Calu3 (cell line): Measurements from ENCODE around the gene FRK. TPM values are rescaled to one million over a fixed set of nuclear protein-coding genes. Genes with fewer than 3 reads are reported as not detected.

Source experiments
- BruUV-seq: library from RNA; stranded (reverse); fragments of 400-500 nt; replicated peaks from 2 replicates; lab custom pipeline; 2021; lab: Mats Ljungman, UMichigan
- CTCF ChIA-PET: fragments of 300-600 bp; sonication (Branson Sonifier 250); formaldehyde crosslinking; loops from one replicate; lab custom pipeline; 2022; ENCODE audit warnings: antibody characterized with exemption; lab: Charles Lee
- DNase-seq: peaks from one replicate; pipeline ENCODE4 v3.0.0; 2022
- H3K27ac Mint-ChIP-seq: one replicate; pipeline ENCODE4 v1.8.0; 2022; ENCODE audit warnings: mixed read lengths; ENCODE audit not compliant: unreplicated experiment
- H3K27me3 Mint-ChIP-seq: one replicate; pipeline ENCODE4 v1.8.0; 2022; ENCODE audit warnings: mixed read lengths; ENCODE audit not compliant: unreplicated experiment
- H3K36me3 Mint-ChIP-seq: one replicate; pipeline ENCODE4 v1.8.0; 2022; ENCODE audit warnings: mild to moderate bottlenecking, moderate library complexity, mixed read lengths; ENCODE audit not compliant: insufficient read depth, unreplicated experiment
- H3K4me1 Mint-ChIP-seq: one replicate; pipeline ENCODE4 v1.8.0; 2022; ENCODE audit warnings: mild to moderate bottlenecking, low read depth, mixed read lengths; ENCODE audit not compliant: unreplicated experiment
- H3K4me3 Mint-ChIP-seq: one replicate; pipeline ENCODE4 v1.8.0; 2022; ENCODE audit warnings: mild to moderate bottlenecking, low read depth, moderate library complexity, mixed read lengths; ENCODE audit not compliant: unreplicated experiment
- H3K9me3 Mint-ChIP-seq: one replicate; pipeline ENCODE4 v1.8.0; 2022; ENCODE audit warnings: low read depth, mixed read lengths; ENCODE audit not compliant: unreplicated experiment
- CTCF ChIP-seq: fragments of 200-600 bp; IDR thresholded peaks from one replicate; pipeline ENCODE4 v1.8.0; 2022; ENCODE audit warnings: antibody characterized with exemption; ENCODE audit not compliant: unreplicated experiment
- intact Hi-C: fragments of 100-400 bp; cut with micrococcal nuclease; formaldehyde crosslinking; loops from one replicate; pipeline ENCODE4 v1.10.0; 2022; ENCODE audit not compliant: unreplicated experiment
- total RNA-seq: library from RNA; stranded (reverse); gene quantifications from 2 replicates; pipeline ENCODE4 v1.2.3, GENCODE V29; 2022

Gene FRK
- total RNA-seq, 1 experiment from 2014 or later, result 21.2 TPM

DNA sequence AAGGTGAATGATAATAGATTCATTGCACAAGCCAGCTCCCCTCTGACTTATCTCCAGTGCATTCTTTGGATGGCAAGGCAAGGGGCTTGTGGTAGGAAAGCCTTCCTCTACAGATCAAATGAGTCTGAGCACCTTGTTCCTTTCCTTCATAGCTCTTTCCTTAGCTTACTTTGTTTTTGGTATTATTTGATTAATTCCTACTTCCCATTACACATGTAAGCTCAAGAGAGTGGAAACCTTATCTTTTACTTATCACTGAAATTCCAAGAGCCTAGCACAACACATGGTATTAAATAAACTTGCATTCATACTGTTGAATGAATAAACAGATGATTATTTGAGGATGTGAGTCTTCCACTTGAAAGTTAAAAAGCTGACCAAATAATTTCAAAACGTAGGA is 41.7 kb downstream of the FRK start:
- no TSS peak for BruUV-seq
- DNase-seq, result no peak
- CTCF ChIA-PET, result interaction anchor here (1.6 kb wide), 1 partner anchor 8 kb away, joined by 6 read pairs; no protein-coding TSS in a partner anchor
- Mint-ChIP-seq H3K27me3 (no peaks in the 10 kb centered on the region), H3K9me3 (peaks cover 5% of the 10 kb centered on the region), H3K4me1 (peaks cover 66% of the 10 kb centered on the region), H3K4me3 (no peak overlapping the region), H3K36me3 (peaks cover 10% of the 10 kb centered on the region), H3K27ac (peak overlapping the region; percentile 54)
- intact Hi-C loops, result no loop called here
- no peak for TF ChIP-seq CTCF

DNA sequence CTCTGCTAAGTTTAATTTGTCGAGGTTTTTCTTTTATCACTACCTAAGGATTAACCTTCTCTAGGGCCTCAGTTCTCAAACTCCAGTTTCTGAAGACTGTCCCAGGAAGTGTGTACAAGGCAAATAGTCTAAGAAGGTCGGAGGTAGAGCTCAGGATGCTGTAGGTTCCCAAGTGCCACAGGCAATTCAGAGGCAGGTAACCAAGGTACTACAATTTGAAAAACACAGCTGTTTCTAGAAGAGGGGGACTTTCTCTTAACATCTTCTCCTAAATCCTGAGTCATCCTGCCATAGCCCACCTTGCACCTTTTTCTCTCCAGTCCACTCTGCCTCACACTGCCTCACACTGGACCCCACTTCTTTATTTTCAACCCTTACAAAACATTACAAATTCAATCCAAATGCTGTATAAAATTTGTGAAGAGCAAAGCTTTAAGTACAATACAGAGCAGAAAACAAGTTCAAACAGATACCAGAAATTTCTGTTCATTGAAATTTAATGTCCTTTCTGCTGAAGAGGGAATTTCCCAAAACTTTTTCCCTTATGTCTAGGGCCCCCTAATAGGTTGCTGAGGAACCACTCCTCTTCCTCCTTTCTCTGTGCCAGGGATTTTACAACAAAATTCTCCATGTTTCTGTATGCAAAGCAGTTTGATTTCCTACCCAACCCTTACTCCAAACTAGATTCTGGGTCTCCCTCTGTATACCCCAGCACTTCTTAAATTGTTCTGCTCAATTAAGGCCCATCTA is 43.0 kb downstream of the FRK start:
- no peaks in the 10 kb centered on the region for H3K27me3 Mint-ChIP-seq
- peaks cover 3% of the 10 kb centered on the region for H3K9me3 Mint-ChIP-seq
- H3K27ac Mint-ChIP-seq, result peak overlapping the region; percentile 71
- no peak for DNase-seq
- no peak for TF ChIP-seq CTCF
- peaks cover 71% of the 10 kb centered on the region for H3K4me1 Mint-ChIP-seq
- CTCF ChIA-PET, result interaction anchor here (1.1 to 1.5 kb wide), 2 partner anchors 10 to 30 kb away, joined by 4 to 5 read pairs; no protein-coding TSS in a partner anchor
- no TSS peak for BruUV-seq
- peaks cover 10% of the 10 kb centered on the region for H3K36me3 Mint-ChIP-seq
- intact Hi-C loops, result no loop called here
- H3K4me3 Mint-ChIP-seq, result peak overlapping the region; percentile 59

DNA sequence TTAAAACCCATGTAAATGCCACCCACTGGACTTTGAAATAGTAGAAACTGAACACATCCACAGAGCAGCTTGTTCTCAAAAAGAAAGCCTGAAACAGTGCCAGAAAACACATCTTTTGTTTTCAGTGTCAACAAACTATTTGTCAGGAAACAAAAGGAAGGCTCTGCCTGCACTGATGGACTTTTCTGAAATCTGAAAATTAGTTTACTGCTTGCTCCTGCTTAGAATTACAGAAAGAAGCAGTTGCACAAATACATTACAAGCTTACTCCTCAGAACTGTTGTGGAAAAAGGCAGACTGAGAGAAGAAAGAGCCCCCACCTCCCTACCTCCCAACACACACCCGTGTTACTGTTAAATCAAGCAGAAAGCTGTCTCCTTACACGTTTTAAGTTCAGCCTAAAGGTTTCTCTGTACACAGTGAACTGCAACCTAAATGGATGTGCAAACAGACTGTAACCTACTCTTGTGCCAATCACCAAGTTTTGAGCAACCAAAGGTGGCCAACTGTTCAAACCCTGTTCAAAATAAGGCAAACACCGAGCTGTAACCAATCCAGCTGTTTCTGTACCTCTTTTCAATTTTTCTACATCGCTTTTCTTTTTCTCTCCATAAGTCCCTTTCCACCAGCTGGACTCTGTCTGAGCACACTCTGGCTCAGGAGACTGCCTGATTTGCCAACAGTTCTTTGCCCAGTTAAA is 43.7 kb downstream of the FRK start:
- intact Hi-C loops, result no loop called here
- peak overlapping the region; percentile 59 for H3K4me3 Mint-ChIP-seq
- peaks cover 3% of the 10 kb centered on the region for H3K9me3 Mint-ChIP-seq
- TF ChIP-seq CTCF, result no peak
- CTCF ChIA-PET, result interaction anchor here (0.6 to 1.5 kb wide), 3 partner anchors 9 to 1584 kb away, joined by 3 to 5 read pairs (median 4); no protein-coding TSS in a partner anchor
- no peak for DNase-seq
- peaks cover 10% of the 10 kb centered on the region for H3K36me3 Mint-ChIP-seq
- H3K27ac Mint-ChIP-seq, result peak overlapping the region; percentile 71
- H3K4me1 Mint-ChIP-seq, result peaks cover 75% of the 10 kb centered on the region
- no TSS peak for BruUV-seq
- H3K27me3 Mint-ChIP-seq, result no peaks in the 10 kb centered on the region

DNA sequence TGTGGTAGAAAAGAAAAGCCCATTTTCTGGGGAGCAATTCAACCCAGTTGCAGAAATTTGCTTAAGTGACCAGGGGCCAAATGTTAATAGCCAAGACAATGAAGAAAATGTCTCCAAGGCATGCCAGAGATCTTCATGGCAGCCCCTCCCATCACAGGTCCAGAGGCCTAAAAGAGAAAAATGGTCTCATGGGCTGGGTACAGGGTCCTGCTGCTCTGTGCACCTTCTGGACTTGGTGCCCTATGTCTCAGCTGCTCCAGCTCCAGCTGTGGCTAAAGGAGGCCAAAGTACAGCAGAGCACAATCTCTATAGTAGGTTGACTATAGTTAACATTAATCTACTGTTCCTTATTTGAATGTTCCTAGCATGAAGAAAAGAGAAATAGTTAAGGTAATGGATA is 44.7 kb downstream of the FRK start:
- H3K27me3 Mint-ChIP-seq, result no peaks in the 10 kb centered on the region
- intact Hi-C loops, result no loop called here
- no peak overlapping the region for H3K4me3 Mint-ChIP-seq

More for the DNA sequence above, 44.7 kb downstream of the FRK start:
- no TSS peak for BruUV-seq
- no peak for DNase-seq
- peaks cover 3% of the 10 kb centered on the region for H3K9me3 Mint-ChIP-seq
- CTCF ChIA-PET, result interaction anchor here (1.5 kb wide), 1 partner anchor 8 kb away, joined by 5 read pairs; no protein-coding TSS in a partner anchor
- TF ChIP-seq CTCF, result no peak
- H3K36me3 Mint-ChIP-seq, result peaks cover 10% of the 10 kb centered on the region
- H3K27ac Mint-ChIP-seq, result peak overlapping the region; percentile 66
- H3K4me1 Mint-ChIP-seq, result peaks cover 81% of the 10 kb centered on the region
